GM12878 (cell line): ENCODE measurements around the gene TBL3. TPM values are rescaled to one million over a fixed set of nuclear protein-coding genes. Genes with fewer than 3 reads are reported as not detected.

Experiments
- ATAC-seq: fragments of 200-7000 bp; cut with Tn5 transposase; 3 replicates; pipeline ENCODE4 v1.9.1; 2020; ENCODE audit warnings: mild to moderate bottlenecking, moderate library complexity
- BruUV-seq: library from RNA; stranded (reverse); fragments of 400-500 nt; replicated peaks from 2 replicates; lab custom pipeline; 2021; lab: Mats Ljungman, UMichigan
- CTCF ChIA-PET: fragments of 300-600 bp; sonication (Branson Sonifier 250); formaldehyde crosslinking; extraction: SDS; loops from one replicate; lab custom pipeline; 2021; ENCODE audit warnings: inconsistent platforms; lab: Yijun Ruan, JAX
- POLR2A ChIA-PET: fragments of 350-600 bp; formaldehyde crosslinking; extraction: SDS; loops from one replicate; lab custom pipeline; 2021; ENCODE audit warnings: inconsistent platforms; lab: Charles Lee
- RAD21 ChIA-PET: fragments of 300-600 bp; sonication (Branson Sonifier 250); formaldehyde crosslinking; loops from one replicate; lab custom pipeline; 2023; ENCODE audit warnings: antibody characterized with exemption; ENCODE audit not compliant: unreplicated experiment; lab: Charles Lee
- SMC1A ChIA-PET: fragments of 300-600 bp; sonication (Branson Sonifier 250); formaldehyde crosslinking; loops from one replicate; lab custom pipeline; 2023; ENCODE audit not compliant: unreplicated experiment, uncharacterized antibody; lab: Charles Lee
- DNase-seq: peaks from one replicate; pipeline ENCODE4 v3.0.0-alpha.2; 2011; ENCODE audit warnings: low read depth, low spot score
- FAIRE-seq: peaks from 3 replicates; lab custom pipeline; 2011; peaks lifted over from hg19 to GRCh38; lab: Jason Lieb, UNC
- H2AFZ ChIP-seq: 2 replicates; pipeline ENCODE4 v1.6.0; 2011; ENCODE audit warnings: low read depth, low read length, control low read depth; ENCODE audit not compliant: control insufficient read depth
- H3K27ac ChIP-seq: 2 replicates; pipeline ENCODE4 v1.5.1; 2011; ENCODE audit warnings: control low read depth; ENCODE audit not compliant: control insufficient read depth, insufficient read depth
- H3K27me3 ChIP-seq, 2 experiments: replicated peaks in 1 of 2; 2 replicates each; pipeline versions ENCODE4 v1.6.0 to v1.6.1; 2011; ENCODE audit warnings: low read length in 1 of 2; ENCODE audit not compliant: control insufficient read depth in 2 of 2, insufficient read depth in 2 of 2
- H3K36me3 ChIP-seq, 2 experiments: 2 replicates each; pipeline ENCODE4 v1.5.1; 2011; ENCODE audit warnings: low read length in 1 of 2; ENCODE audit not compliant: control insufficient read depth in 2 of 2, insufficient read depth in 2 of 2
- H3K4me1 ChIP-seq: 2 replicates; pipeline ENCODE4 v1.6.1; 2011; ENCODE audit warnings: mild to moderate bottlenecking, low read length, moderate library complexity, mixed read lengths; ENCODE audit not compliant: control insufficient read depth, insufficient read depth
- H3K4me2 ChIP-seq: 2 replicates; pipeline ENCODE4 v1.6.0; 2011; ENCODE audit warnings: control low read depth; ENCODE audit not compliant: control insufficient read depth, insufficient read depth
- H3K4me3 ChIP-seq: fragments of 200-600 bp; sonication (generic); 2 replicates; pipeline ENCODE4 v1.5.1; 2016
- H3K79me2 ChIP-seq: 2 replicates; pipeline ENCODE4 v1.6.0; 2011; ENCODE audit warnings: low read length; ENCODE audit not compliant: control insufficient read depth, insufficient read depth
- H3K9ac ChIP-seq: 2 replicates; pipeline ENCODE4 v1.8.0; 2011; ENCODE audit warnings: low read length, control low read depth, mixed read lengths; ENCODE audit not compliant: control insufficient read depth, insufficient read depth
- H3K9me3 ChIP-seq: replicated peaks from 3 replicates; pipeline ENCODE4 v1.5.1; 2011; ENCODE audit warnings: mild to moderate bottlenecking, low read length; ENCODE audit not compliant: control insufficient read depth, insufficient read depth
- H4K20me1 ChIP-seq: 2 replicates; pipeline ENCODE4 v1.6.0; 2011; ENCODE audit not compliant: control insufficient read depth, insufficient read depth
- BHLHE40 ChIP-seq, 2 experiments: fragments of 450-650 bp in 1 of 2; IDR thresholded peaks; 2 replicates each; pipeline ENCODE4 v1.6.1; 2011 to 2017; ENCODE audit warnings: low read depth in 2 of 2, borderline replicate concordance in 1 of 2, improper control_type of control experiment in 1 of 2, low read length in 1 of 2, mild to moderate bottlenecking in 1 of 2
- E2F4 ChIP-seq: IDR thresholded peaks from 2 replicates; pipeline ENCODE4 v1.6.1; 2012; ENCODE audit warnings: low read depth, low read length, improper control_type of control experiment
- ESRRA ChIP-seq: IDR thresholded peaks from 2 replicates; pipeline ENCODE4 v1.6.1; 2012; ENCODE audit warnings: mild to moderate bottlenecking, low read length, improper control_type of control experiment
- NFYA ChIP-seq: IDR thresholded peaks from 2 replicates; pipeline ENCODE4 v1.6.1; 2011; ENCODE audit warnings: low read depth, mild to moderate bottlenecking, low read length, improper control_type of control experiment, borderline replicate concordance
- SUPT20H ChIP-seq: IDR thresholded peaks from 2 replicates; pipeline ENCODE4 v1.6.1; 2011; ENCODE audit warnings: low read depth, mild to moderate bottlenecking, low read length, moderate library complexity, borderline replicate concordance; ENCODE audit not compliant: control insufficient read depth
- WGBS: methylation state at CpG from one replicate; pipeline ENCODE4 v1.1.6; 2016; ENCODE audit warnings: low lambda C conversion rate; ENCODE audit not compliant: insufficient replicate concordance, insufficient coverage; ENCODE audit errors: missing lambda C conversion rate; 5-methylcytosine and 5-hydroxymethylcytosine counted together
- in situ Hi-C: fragments of 300-500 bp; cut with MboI; formaldehyde crosslinking; loops from 9 replicates; pipeline ENCODE4 v1.14.3; 2018; ENCODE audit warnings: mixed read lengths
- intact Hi-C: fragments of 100-400 bp; cut with micrococcal nuclease; formaldehyde crosslinking; loops from one replicate; pipeline ENCODE4 v1.14.2; 2022; ENCODE audit not compliant: unreplicated experiment
- polyA plus RNA-seq, 11 experiments: library from polyadenylated mRNA; depleted of rRNA in 4 of 11; unstranded in 6 of 11; stranded (reverse) in 5 of 11; fragments of >200 nt; fragmentation: Nextera tagmentation in 4 of 11; fragmentation: Illumina TruSeq in 1 of 11; extraction: Ambion mirVana in 4 of 11; extraction: Trizol in 1 of 11; gene quantifications; 1 replicate in 1 of 11; 2 replicates in 10 of 11; pipeline versions ENCODE4 v1.2.1 to v1.2.3, GENCODE V29; 2011 to 2016; ENCODE audit warnings: inconsistent platforms in 2 of 11, missing spikeins in 2 of 11, low read depth in 1 of 11
- total RNA-seq, 4 experiments: library from RNA; depleted of rRNA in 3 of 4; stranded (reverse); fragments of >200 nt in 3 of 4; fragmentation: Illumina TruSeq in 1 of 4; extraction: Trizol in 1 of 4; gene quantifications; 2 replicates each; pipeline versions ENCODE4 v1.2.1 to v1.2.3, GENCODE V29; 2013 to 2021

TBL3 gene
- total and polyA plus RNA-seq, 10 of the 15 experiments (the other 5 are each of a cell fraction or from before 2014, with no cell fraction given): 1.2 to 101 (median 34.2) TPM

DNA sequence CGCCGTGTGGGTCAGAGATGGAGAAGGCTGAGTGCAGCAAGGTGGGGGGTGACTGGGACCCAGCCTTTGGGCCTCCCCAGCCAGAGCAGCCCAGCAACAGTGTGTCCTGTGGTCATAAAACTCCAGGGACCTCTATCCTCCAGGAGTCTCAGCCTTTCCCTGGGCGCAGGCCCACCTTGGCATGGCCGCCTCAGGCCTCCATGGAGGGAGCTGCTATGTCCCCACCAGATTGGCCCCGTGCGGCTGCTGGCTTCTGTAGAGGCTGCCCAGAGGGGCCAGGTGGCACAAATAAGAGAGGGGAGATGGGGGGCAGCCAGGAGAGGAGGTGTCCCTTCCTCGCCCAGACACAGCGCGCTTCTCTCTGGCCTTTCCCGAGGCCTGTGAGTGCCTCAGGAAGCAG, 15.3 kb downstream of the TBL3 start:
- FAIRE-seq (no peak), DNase-seq (no peak), ATAC-seq (no peak)
- in situ Hi-C loops (no loop called here), intact Hi-C loops (no loop called here)
- H3K4me3 ChIP-seq: no peak overlapping the region
- H3K36me3 ChIP-seq: peaks cover 5 to 6% of the 10 kb centered on the region in 2 experiments; a peak in 3 of 4 replicates
- H3K9me3 ChIP-seq: no peaks in the 10 kb centered on the region
- 96% methylated on average over 10 of the region's 10 CpGs for WGBS
- ChIA-PET POLR2A (interaction anchor here (1.9 to 2.6 kb wide), 2 partner anchors 22 to 46 kb away, joined by 6 to 9 read pairs; partner anchors contain the start of gene RPS2), CTCF (interaction anchor here (1.6 kb wide), 1 partner anchor 17 kb away, joined by 4 read pairs; no protein-coding TSS in a partner anchor), SMC1A (no interaction called here), RAD21 (no interaction called here)
- peaks cover 31% of the 10 kb centered on the region for H3K4me1 ChIP-seq
- no peaks in the 10 kb centered on the region; the same call in none of the 2 replicates for H3K79me2 ChIP-seq
- 0 out of 4 replicates have a peak, but pooled peaks cover 0 to 3% of the 10 kb centered on the region in 2 experiments for H3K27me3 ChIP-seq
- H3K27ac ChIP-seq: no peak overlapping the region
- H4K20me1 ChIP-seq: no peaks in the 10 kb centered on the region
- no peak overlapping the region for H3K9ac ChIP-seq
- no TSS peak for BruUV-seq
- TF ChIP-seq ESRRA: no peak
- TF ChIP-seq BHLHE40 (IDR thresholded peaks at IDR 0.05; ENCODE audit: borderline replicate concordance in 1 of 2, low read depth in 2 of 2, low read length in 1 of 2): no peak
- TF ChIP-seq NFYA: no peak
- TF ChIP-seq SUPT20H: no peak
- TF ChIP-seq E2F4: no peak
- H2AFZ ChIP-seq: no peak overlapping the region
- no peak overlapping the region for H3K4me2 ChIP-seq
